ENCODE measurements around the gene PPP2R3A. TPM values are rescaled to one million over a fixed set of nuclear protein-coding genes. Genes with fewer than 3 reads are reported as not detected.

The PPP2R3A gene
- total and polyA plus RNA-seq, 3 donors from 2014 or later: 12.2 to 41.7 (median 35.4) TPM

GRCh38 chr3:135982922-135983581 is 17.5 kb downstream of the PPP2R3A start:
- no peak for TF ChIP-seq CTCF (IDR thresholded peaks at IDR 0.05)
- TF ChIP-seq POLR2A (IDR thresholded peaks at IDR 0.05): no peak

DNA sequence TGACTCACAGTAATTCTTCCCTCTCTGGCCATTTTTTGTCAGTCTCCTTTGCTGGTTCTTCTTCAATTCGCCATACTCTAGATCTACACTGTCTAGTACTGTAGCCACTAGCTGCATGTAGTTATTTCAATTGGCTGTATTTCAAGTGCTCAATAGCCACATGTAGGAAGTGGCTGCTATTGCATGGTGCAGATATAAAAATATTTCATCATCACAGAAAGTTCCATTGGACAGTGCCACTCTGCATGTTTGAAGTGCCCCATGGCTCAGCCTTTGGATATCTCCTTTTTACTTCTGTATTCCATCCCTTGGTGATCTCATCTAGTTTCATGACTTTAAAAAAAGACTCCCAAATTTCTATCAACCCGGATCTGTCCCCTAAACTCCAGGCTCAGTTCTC is 22.1 kb downstream of the PPP2R3A start:
- no peak for TF ChIP-seq POLR2A (IDR thresholded peaks at IDR 0.05)
- TF ChIP-seq CTCF (IDR thresholded peaks at IDR 0.05): no peak
- intact Hi-C loops (cut with DNase I; ENCODE audit: low total_unique reads): no loop called here
- no peak for DNase-seq
- Histone ChIP-seq H3K4me1 (no peaks in the 10 kb centered on the region), H3K27me3 (no peaks in the 10 kb centered on the region), H3K9me3 (no peaks in the 10 kb centered on the region), H3K36me3 (ENCODE audit: low read depth, missing control alignments) (no peaks in the 10 kb centered on the region), H3K27ac (no peak overlapping the region), H3K4me3 (no peak overlapping the region)
- WGBS, 2 donors: 90 to 98% methylated on average over 2 of the region's 2 CpGs

More at GRCh38 chr3:135982922-135983581, 17.5 kb downstream of the PPP2R3A start:
- WGBS, 2 donors: 84 to 86% methylated on average over 5 of the region's 5 CpGs
- Histone ChIP-seq H3K9me3 (no peaks in the 10 kb centered on the region), H3K27me3 (no peaks in the 10 kb centered on the region), H3K4me3 (no peak overlapping the region), H3K36me3 (ENCODE audit: low read depth, missing control alignments) (no peaks in the 10 kb centered on the region), H3K4me1 (no peaks in the 10 kb centered on the region), H3K27ac (no peak overlapping the region)
- intact Hi-C loops (cut with DNase I; ENCODE audit: low total_unique reads): no loop called here
- no peak for DNase-seq

DNA sequence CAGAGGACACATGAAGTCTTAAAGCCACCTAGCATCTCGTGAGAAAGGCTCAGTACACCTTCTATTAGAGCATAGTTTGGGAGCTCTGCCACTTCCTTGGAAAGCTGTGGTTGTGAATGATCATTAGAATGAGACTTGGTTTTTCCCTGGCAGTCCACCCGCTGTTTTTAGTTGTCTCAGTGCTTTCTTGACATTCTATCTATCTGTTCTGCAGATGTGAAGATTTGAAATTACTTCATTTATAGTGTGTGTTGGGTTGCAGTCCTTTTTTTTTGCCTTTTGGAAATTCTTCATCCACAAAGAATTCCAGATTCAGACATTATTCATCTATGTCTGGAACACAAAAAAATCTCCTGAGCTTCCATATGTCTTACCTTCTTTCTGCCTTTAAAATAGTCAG is 23.7 kb downstream of the PPP2R3A start:
- no peaks in the 10 kb centered on the region for H3K9me3 ChIP-seq

GRCh38 chr3:135990903-135991302 is 25.4 kb downstream of the PPP2R3A start:
- H3K4me1 ChIP-seq: no peaks in the 10 kb centered on the region
- TF ChIP-seq POLR2A (IDR thresholded peaks at IDR 0.05): no peak
- TF ChIP-seq CTCF (IDR thresholded peaks at IDR 0.05): no peak

More for the DNA sequence above, 23.7 kb downstream of the PPP2R3A start:
- intact Hi-C loops (cut with DNase I; ENCODE audit: low total_unique reads): no loop called here
- H3K4me1 ChIP-seq: no peaks in the 10 kb centered on the region
- H3K27ac ChIP-seq: no peak overlapping the region
- no peak for DNase-seq
- no peaks in the 10 kb centered on the region for H3K36me3 ChIP-seq (ENCODE audit: low read depth, missing control alignments)
- 80% methylated on average over 2 of the region's 2 CpGs for WGBS, 2 donors
- TF ChIP-seq POLR2A (IDR thresholded peaks at IDR 0.05): no peak
- TF ChIP-seq CTCF (IDR thresholded peaks at IDR 0.05): no peak
- H3K27me3 ChIP-seq: no peaks in the 10 kb centered on the region
- H3K4me3 ChIP-seq: no peak overlapping the region

GRCh38 chr3:135991621-135992020 is 26.1 kb downstream of the PPP2R3A start:
- no peak overlapping the region for H3K4me3 ChIP-seq
- H3K9me3 ChIP-seq: no peaks in the 10 kb centered on the region
- H3K36me3 ChIP-seq (ENCODE audit: low read depth, missing control alignments): no peaks in the 10 kb centered on the region
- no peak for TF ChIP-seq POLR2A (IDR thresholded peaks at IDR 0.05)
- no peak for TF ChIP-seq CTCF (IDR thresholded peaks at IDR 0.05)
- intact Hi-C loops (cut with DNase I; ENCODE audit: low total_unique reads): no loop called here
- no peaks in the 10 kb centered on the region for H3K4me1 ChIP-seq
- DNase-seq: no peak
- WGBS, 2 donors: 74 to 75% methylated on average over 2 of the region's 2 CpGs
- no peaks in the 10 kb centered on the region for H3K27me3 ChIP-seq
- H3K27ac ChIP-seq: no peak overlapping the region

More at GRCh38 chr3:135990903-135991302, 25.4 kb downstream of the PPP2R3A start:
- WGBS, 2 donors: 83 to 87% methylated on average over 4 of the region's 4 CpGs
- Histone ChIP-seq H3K36me3 (ENCODE audit: low read depth, missing control alignments) (no peaks in the 10 kb centered on the region), H3K4me3 (no peak overlapping the region), H3K27me3 (no peaks in the 10 kb centered on the region), H3K27ac (no peak overlapping the region), H3K9me3 (no peaks in the 10 kb centered on the region)
- no peak for DNase-seq
- intact Hi-C loops (cut with DNase I; ENCODE audit: low total_unique reads): no loop called here
